PC-3 (cell line): Measurements from ENCODE around the gene MTCL1. TPM values are rescaled to one million over a fixed set of nuclear protein-coding genes. Genes with fewer than 3 reads are reported as not detected.

Source experiments
- ATAC-seq: fragments of 200-7000 bp; cut with Tn5 transposase; 2 replicates; pipeline ENCODE4 v1.9.1; 2020; ENCODE audit warnings: mild to moderate bottlenecking, moderate library complexity
- BruUV-seq: library from RNA; stranded (reverse); fragments of 400-500 nt; replicated peaks from 2 replicates; lab custom pipeline; 2021; lab: Mats Ljungman, UMichigan
- CTCF ChIA-PET: fragments of 300-600 bp; sonication (Branson Sonifier 250); formaldehyde crosslinking; loops from one replicate; lab custom pipeline; 2022; ENCODE audit warnings: antibody characterized with exemption; lab: Charles Lee
- POLR2A ChIA-PET: fragments of 300-600 bp; sonication (Branson Sonifier 250); formaldehyde crosslinking; loops from one replicate; lab custom pipeline; 2022; ENCODE audit warnings: antibody characterized with exemption; ENCODE audit not compliant: unreplicated experiment; lab: Charles Lee
- DNase-seq: peaks from one replicate; pipeline ENCODE4 v3.0.0-alpha.2; 2015
- H2AFZ ChIP-seq: fragments of 300-600 bp; sonication (generic); 2 replicates; pipeline ENCODE4 v1.6.0; 2016; ENCODE audit warnings: antibody characterized with exemption, low read length
- H3F3A ChIP-seq: fragments of 300-600 bp; sonication (generic); one replicate; pipeline ENCODE4 v1.6.0; 2017; ENCODE audit warnings: antibody characterized with exemption, low read length, control low read depth, mild to moderate bottlenecking; ENCODE audit not compliant: unreplicated experiment
- H3K27ac ChIP-seq: fragments of 300-600 bp; sonication (generic); 2 replicates; pipeline ENCODE4 v1.5.1; 2016; ENCODE audit warnings: mild to moderate bottlenecking, low read length
- H3K27me3 ChIP-seq: fragments of 300-600 bp; sonication (generic); 2 replicates; pipeline ENCODE4 v1.6.1; 2016; ENCODE audit warnings: low read length, mixed read lengths
- H3K36me3 ChIP-seq: fragments of 300-600 bp; sonication (generic); 2 replicates; pipeline ENCODE4 v1.6.1; 2016; ENCODE audit warnings: low read depth, mixed run types, low read length, mixed read lengths
- H3K4me1 ChIP-seq: fragments of 300-600 bp; sonication (generic); 2 replicates; pipeline ENCODE4 v1.5.1; 2016; ENCODE audit warnings: low read length; ENCODE audit not compliant: insufficient read depth
- H3K4me2 ChIP-seq: fragments of 300-600 bp; sonication (generic); 2 replicates; pipeline ENCODE4 v1.6.0; 2016; ENCODE audit warnings: low read length
- H3K4me3 ChIP-seq: fragments of 300-600 bp; sonication (generic); 2 replicates; pipeline ENCODE4 v1.5.1; 2016; ENCODE audit warnings: mild to moderate bottlenecking, low read length, mixed read lengths
- H3K79me2 ChIP-seq: fragments of 300-600 bp; sonication (generic); 2 replicates; pipeline ENCODE4 v1.6.1; 2017; ENCODE audit warnings: low read length, mixed read lengths
- H3K9ac ChIP-seq: fragments of 300-600 bp; sonication (generic); 2 replicates; pipeline ENCODE4 v1.6.0; 2016; ENCODE audit warnings: mild to moderate bottlenecking, low read length
- H3K9me2 ChIP-seq: fragments of 300-600 bp; sonication (generic); replicated peaks from 2 replicates; pipeline ENCODE4 v1.6.1; 2016; ENCODE audit warnings: mixed run types, low read length, mixed read lengths
- H3K9me3 ChIP-seq: fragments of 300-600 bp; sonication (generic); 2 replicates; pipeline ENCODE4 v1.6.1; 2016; ENCODE audit warnings: low read length, mixed read lengths
- H4K20me1 ChIP-seq: fragments of 300-600 bp; sonication (generic); 2 replicates; pipeline ENCODE4 v1.6.1; 2016; ENCODE audit warnings: low read length, mixed read lengths
- EZH2 ChIP-seq: fragments of 300-600 bp; sonication (generic); IDR thresholded peaks from one replicate; pipeline ENCODE4 v1.6.1; 2017; ENCODE audit warnings: antibody characterized with exemption, mild to moderate bottlenecking, low read length; ENCODE audit not compliant: unreplicated experiment
- EZH2phosphoT487 ChIP-seq: fragments of 300-600 bp; sonication (generic); IDR thresholded peaks from 2 replicates; pipeline ENCODE4 v1.6.1; 2018; ENCODE audit warnings: mild to moderate bottlenecking, antibody characterized with exemption, low read length, borderline replicate concordance
- intact Hi-C: fragments of 100-400 bp; cut with micrococcal nuclease; formaldehyde crosslinking; loops from 2 replicates; pipeline ENCODE4 v1.9.0; 2023
- total RNA-seq: library from RNA; depleted of rRNA; stranded (reverse); fragments of >200 nt; gene quantifications from 2 replicates; pipeline ENCODE4 v1.2.3, GENCODE V29; 2014
- TF ChIP-seq, protein P1 (sequence below): fragments of 300-600 bp; sonication (generic); conservative IDR thresholded peaks from 2 replicates; pipeline ENCODE4 v1.5.1; 2017; ENCODE audit warnings: antibody characterized with exemption, low read depth, mild to moderate bottlenecking, low read length

The MTCL1 gene
- total RNA-seq, 1 experiment from 2014 or later = 33.1 TPM

- no TSS peak for BruUV-seq
- H3K4me3 ChIP-seq = no peak overlapping the region
- CTCF ChIA-PET = interaction anchor here (0.6 to 1.3 kb wide), 6 partner anchors 12 to 450 kb away, joined by 3 to 21 read pairs (median 5); no protein-coding TSS in a partner anchor
- no peak overlapping the region for H3K27ac ChIP-seq
- no peak overlapping the region for H2AFZ ChIP-seq
- POLR2A ChIA-PET = no interaction called here
- H3K4me2 ChIP-seq = no peak overlapping the region
- no peaks in the 10 kb centered on the region for H3K9me2 ChIP-seq
- H4K20me1 ChIP-seq = no peaks in the 10 kb centered on the region
- no peaks in the 10 kb centered on the region for H3K79me2 ChIP-seq
- no peak overlapping the region for H3K9ac ChIP-seq
- H3K9me3 ChIP-seq = no peaks in the 10 kb centered on the region
- TF ChIP-seq EZH2 (no peak), EZH2phosphoT487 (no peak)
- TF ChIP-seq, protein P1, sequence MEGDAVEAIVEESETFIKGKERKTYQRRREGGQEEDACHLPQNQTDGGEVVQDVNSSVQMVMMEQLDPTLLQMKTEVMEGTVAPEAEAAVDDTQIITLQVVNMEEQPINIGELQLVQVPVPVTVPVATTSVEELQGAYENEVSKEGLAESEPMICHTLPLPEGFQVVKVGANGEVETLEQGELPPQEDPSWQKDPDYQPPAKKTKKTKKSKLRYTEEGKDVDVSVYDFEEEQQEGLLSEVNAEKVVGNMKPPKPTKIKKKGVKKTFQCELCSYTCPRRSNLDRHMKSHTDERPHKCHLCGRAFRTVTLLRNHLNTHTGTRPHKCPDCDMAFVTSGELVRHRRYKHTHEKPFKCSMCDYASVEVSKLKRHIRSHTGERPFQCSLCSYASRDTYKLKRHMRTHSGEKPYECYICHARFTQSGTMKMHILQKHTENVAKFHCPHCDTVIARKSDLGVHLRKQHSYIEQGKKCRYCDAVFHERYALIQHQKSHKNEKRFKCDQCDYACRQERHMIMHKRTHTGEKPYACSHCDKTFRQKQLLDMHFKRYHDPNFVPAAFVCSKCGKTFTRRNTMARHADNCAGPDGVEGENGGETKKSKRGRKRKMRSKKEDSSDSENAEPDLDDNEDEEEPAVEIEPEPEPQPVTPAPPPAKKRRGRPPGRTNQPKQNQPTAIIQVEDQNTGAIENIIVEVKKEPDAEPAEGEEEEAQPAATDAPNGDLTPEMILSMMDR = no peak
- no peak for ATAC-seq
- H3K36me3 ChIP-seq = no peaks in the 10 kb centered on the region
- no peak for DNase-seq
- intact Hi-C loops = loop anchor here (1.0 kb wide), 2 partner anchors 42 to 292 kb away; no protein-coding TSS in a partner anchor
- H3F3A ChIP-seq = no peaks in the 10 kb centered on the region
- H3K4me1 ChIP-seq = peaks cover 3% of the 10 kb centered on the region
- H3K27me3 ChIP-seq = no peaks in the 10 kb centered on the region
Measured at GRCh38 chr18:8695932-8696517, 9.3 kb upstream of the MTCL1 start.

DNA sequence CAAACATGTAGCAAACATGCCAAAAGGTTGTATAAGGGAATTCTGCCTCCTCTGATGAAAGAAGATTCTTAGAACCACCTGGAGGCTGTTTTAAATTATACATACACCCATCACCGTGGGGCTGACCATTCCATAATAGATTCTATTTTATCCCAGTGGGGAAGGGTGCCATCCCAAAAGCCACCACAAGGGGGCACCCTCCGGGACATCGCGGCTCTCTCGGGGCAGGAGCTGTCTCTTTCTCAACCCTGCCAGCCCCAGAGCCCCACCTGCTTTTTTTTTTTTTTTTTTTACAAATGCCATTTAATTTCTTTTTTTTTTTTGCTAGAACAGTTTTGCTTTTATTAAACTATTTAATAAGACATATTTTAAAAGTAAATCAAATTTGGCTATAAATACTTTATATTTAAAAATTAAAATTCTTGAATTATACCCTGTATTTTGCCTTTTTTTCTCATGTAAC, 8.6 kb upstream of the MTCL1 start:
- no peaks in the 10 kb centered on the region for H3K9me3 ChIP-seq
- peaks cover 10% of the 10 kb centered on the region for H3K4me1 ChIP-seq
- H3F3A ChIP-seq = no peaks in the 10 kb centered on the region
- no peak overlapping the region for H3K9ac ChIP-seq
- peak; percentile 81 for DNase-seq
- peak; percentile 86 for ATAC-seq
- H3K27me3 ChIP-seq = no peaks in the 10 kb centered on the region
- H3K36me3 ChIP-seq = no peaks in the 10 kb centered on the region
- no TSS peak for BruUV-seq
- no peaks in the 10 kb centered on the region for H3K79me2 ChIP-seq
- H3K27ac ChIP-seq = no peak overlapping the region
- no peaks in the 10 kb centered on the region for H3K9me2 ChIP-seq
- POLR2A ChIA-PET = interaction anchor here (0.7 kb wide), 1 partner anchor 1630 kb away, joined by 9 read pairs; no protein-coding TSS in a partner anchor
- H3K4me3 ChIP-seq = no peak overlapping the region
- no peak overlapping the region for H3K4me2 ChIP-seq
- no peaks in the 10 kb centered on the region for H4K20me1 ChIP-seq
- no peak for TF ChIP-seq EZH2phosphoT487
- TF ChIP-seq, protein P1 = peak; percentile 88
- H2AFZ ChIP-seq = no peak overlapping the region
- intact Hi-C loops = loop anchor here (1.0 kb wide), 2 partner anchors 42 to 292 kb away; no protein-coding TSS in a partner anchor
- CTCF ChIA-PET = interaction anchor here (0.6 to 1.3 kb wide), 11 partner anchors 10 to 1002 kb away, joined by 3 to 21 read pairs (median 5); no protein-coding TSS in a partner anchor

DNA sequence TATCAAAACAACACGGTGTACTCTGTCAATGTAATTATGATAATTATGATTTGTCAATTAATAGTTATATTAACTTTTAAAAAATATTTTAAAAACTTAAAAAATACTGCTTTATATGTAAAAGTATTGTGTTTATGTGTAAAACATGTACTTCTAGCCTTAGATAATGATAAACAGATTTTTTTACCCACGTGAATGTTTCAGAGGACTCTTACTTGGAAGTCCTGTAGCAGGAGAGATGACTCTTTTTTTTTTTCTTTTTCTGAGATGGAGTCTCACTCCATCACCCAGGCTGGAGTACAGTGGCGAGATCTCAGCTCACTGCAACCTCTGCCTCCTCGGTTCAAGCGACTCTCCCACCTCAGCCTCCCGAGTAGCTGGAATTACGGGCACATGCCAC, 6.2 kb upstream of the MTCL1 start:
- ChIA-PET CTCF (no interaction called here), POLR2A (no interaction called here)
- Histone ChIP-seq H3K9me2 (no peaks in the 10 kb centered on the region), H4K20me1 (no peaks in the 10 kb centered on the region), H3F3A (no peaks in the 10 kb centered on the region), H3K79me2 (no peaks in the 10 kb centered on the region), H3K4me1 (peaks cover 25% of the 10 kb centered on the region), H3K27me3 (no peaks in the 10 kb centered on the region), H3K4me2 (no peak overlapping the region), H3K4me3 (no peak overlapping the region), H3K27ac (no peak overlapping the region), H3K9ac (no peak overlapping the region), H3K9me3 (no peaks in the 10 kb centered on the region), H3K36me3 (no peaks in the 10 kb centered on the region), H2AFZ (no peak overlapping the region)
- BruUV-seq = no TSS peak
- no peak for DNase-seq
- intact Hi-C loops = no loop called here
- ATAC-seq = no peak
- TF ChIP-seq EZH2 (no peak), EZH2phosphoT487 (no peak)
- TF ChIP-seq, protein P1 = no peak
